GM13976 (cell line): ENCODE measurements around the gene CCDC183.
"Not testable (repeated sequence)": the region's sequence is repeated elsewhere in the genome, so short reads cannot be mapped to it uniquely, and the experiment has no call there.

Experiments used
- DNase-seq: peaks from one replicate; pipeline ENCODE4 v3.0.0; 2012; ENCODE audit warnings: low spot score
- in situ Hi-C: fragments of 300-500 bp; cut with MboI; formaldehyde crosslinking; loops from one replicate; pipeline ENCODE4 v1.12.0; 2022; ENCODE audit warnings: low sequenced_read_pairs, mixed read lengths, inconsistent platforms; ENCODE audit not compliant: unreplicated experiment
- TF ChIP-seq, protein P1 (sequence below): IDR thresholded peaks from 2 replicates; pipeline ENCODE4 v1.5.1; 2012; ENCODE audit warnings: borderline replicate concordance, mild to moderate bottlenecking; ENCODE audit not compliant: insufficient read depth; ENCODE audit errors: extremely low read depth, missing control alignments, control extremely low read depth

The CCDC183 gene

DNA sequence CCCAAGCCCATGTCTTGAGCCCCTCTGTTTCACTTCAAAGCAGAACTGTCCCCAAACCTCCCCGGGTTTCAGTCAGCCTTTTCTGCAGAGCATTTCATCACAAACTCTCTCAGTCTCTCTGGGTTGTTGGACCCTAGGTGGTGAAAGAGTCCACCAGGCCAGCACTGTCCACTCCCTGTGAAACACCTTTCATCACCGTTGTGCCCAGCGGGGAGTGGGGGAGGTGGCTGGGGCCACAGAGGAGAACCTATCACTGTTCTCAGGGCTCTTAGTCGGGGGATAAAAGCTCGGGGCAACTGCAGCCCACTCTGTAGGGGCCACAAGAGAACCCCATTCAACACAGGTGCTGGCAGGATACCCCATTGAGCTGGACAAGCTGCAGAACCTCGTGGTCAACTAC is 6.2 kb downstream of the CCDC183 start:
- in situ Hi-C loops: no loop called here
- no peak for DNase-seq
- TF ChIP-seq, protein P1, sequence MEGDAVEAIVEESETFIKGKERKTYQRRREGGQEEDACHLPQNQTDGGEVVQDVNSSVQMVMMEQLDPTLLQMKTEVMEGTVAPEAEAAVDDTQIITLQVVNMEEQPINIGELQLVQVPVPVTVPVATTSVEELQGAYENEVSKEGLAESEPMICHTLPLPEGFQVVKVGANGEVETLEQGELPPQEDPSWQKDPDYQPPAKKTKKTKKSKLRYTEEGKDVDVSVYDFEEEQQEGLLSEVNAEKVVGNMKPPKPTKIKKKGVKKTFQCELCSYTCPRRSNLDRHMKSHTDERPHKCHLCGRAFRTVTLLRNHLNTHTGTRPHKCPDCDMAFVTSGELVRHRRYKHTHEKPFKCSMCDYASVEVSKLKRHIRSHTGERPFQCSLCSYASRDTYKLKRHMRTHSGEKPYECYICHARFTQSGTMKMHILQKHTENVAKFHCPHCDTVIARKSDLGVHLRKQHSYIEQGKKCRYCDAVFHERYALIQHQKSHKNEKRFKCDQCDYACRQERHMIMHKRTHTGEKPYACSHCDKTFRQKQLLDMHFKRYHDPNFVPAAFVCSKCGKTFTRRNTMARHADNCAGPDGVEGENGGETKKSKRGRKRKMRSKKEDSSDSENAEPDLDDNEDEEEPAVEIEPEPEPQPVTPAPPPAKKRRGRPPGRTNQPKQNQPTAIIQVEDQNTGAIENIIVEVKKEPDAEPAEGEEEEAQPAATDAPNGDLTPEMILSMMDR: no peak

GRCh38 chr9:136803009-136803550 is 6.9 kb downstream of the CCDC183 start:
- in situ Hi-C loops: not testable (repeated sequence)

GRCh38 chr9:136803551-136804508 is 7.7 kb downstream of the CCDC183 start:
- no peak for DNase-seq
- TF ChIP-seq, protein P1: no peak
- in situ Hi-C loops: no loop called here

More at GRCh38 chr9:136803009-136803550, 6.9 kb downstream of the CCDC183 start:
- DNase-seq: not testable (repeated sequence)

DNA sequence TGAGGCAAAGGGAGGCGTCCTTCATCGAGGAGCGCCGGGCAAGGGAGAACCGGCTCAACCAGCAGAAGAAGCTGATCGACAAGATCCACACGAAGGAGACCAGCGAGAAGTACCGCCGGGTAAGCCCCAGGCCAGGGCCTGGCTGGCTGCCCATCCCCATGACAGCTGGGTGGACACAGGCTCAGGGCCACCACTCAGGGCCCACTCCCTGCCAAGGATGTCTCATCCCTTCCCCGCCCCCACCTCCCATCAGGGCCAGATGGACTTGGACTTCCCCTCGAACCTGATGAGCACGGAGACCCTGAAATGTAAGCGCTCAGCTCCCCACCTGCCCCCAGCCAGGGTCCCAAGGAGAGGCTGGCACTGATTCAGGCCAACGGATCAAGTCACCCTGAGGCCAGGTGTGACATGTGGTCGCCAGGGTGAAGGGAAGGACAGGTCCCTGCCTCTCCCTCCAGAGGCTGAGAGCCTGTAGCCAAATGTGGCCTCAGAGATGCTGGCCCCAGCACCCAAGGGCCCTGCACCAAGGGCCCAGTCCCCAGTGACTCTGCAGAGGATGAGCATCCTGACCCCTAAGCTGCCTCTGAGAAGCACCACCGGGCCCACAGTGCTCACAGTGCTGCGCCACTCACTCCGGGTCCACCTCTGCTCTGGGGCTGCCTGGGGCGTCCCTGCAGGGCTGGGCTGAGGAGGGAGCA is 8.5 kb downstream of the CCDC183 start:
- in situ Hi-C loops: no loop called here
- DNase-seq: no peak
- TF ChIP-seq, protein P1: no peak

- DNase-seq: no peak
- in situ Hi-C loops: no loop called here
- TF ChIP-seq, protein P1: no peak
These were observed 9.1 kb downstream of the CCDC183 start for GRCh38 chr9:136805207-136805740.

- in situ Hi-C loops: no loop called here
- TF ChIP-seq, protein P1: no peak
- no peak for DNase-seq
These were observed 9.9 kb downstream of the CCDC183 start for GRCh38 chr9:136806067-136806466.

DNA sequence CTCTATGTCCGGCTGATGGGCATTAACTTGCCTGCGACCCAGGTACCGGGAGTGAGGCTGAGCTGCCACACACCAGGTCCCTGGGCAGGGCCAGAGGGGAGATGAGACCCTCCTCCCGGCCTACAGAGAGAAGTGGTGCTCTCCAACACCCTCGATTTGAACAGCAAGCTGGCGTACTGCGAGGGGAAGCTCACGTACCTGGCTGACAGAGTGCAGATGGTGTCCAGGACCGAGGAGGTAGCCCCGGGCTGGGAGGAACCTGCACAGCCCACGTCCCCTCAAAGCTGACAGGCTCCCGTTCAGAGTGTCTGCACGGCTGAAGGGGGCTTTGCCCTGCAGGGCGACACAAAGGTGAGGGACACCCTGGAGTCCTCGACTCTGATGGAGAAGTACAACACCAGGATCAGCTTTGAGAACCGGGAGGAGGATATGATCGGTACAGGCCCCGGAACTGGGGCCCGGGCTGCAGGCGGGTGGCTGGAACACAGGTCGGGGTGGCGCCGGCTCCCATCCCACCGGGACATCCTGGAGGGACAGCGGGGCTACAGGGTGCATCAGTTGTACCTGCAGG is 10.6 kb downstream of the CCDC183 start:
- in situ Hi-C loops: no loop called here
- TF ChIP-seq, protein P1: no peak
- no peak for DNase-seq
